H54 (cell line): ENCODE data around the gene TMEM214.

Experiments used
- DNase-seq: peaks from one replicate; pipeline ENCODE4 v3.0.0; 2011; ENCODE audit warnings: low spot score, mixed read lengths; ENCODE audit not compliant: insufficient read length
- FAIRE-seq: peaks from 3 replicates; lab custom pipeline; 2011; peaks lifted over from hg19 to GRCh38; lab: Jason Lieb, UNC
- POLR2A ChIP-seq: IDR thresholded peaks from 2 replicates; pipeline ENCODE4 v1.6.1; 2011; ENCODE audit warnings: low read depth, mild to moderate bottlenecking, low read length

TMEM214 gene

DNA sequence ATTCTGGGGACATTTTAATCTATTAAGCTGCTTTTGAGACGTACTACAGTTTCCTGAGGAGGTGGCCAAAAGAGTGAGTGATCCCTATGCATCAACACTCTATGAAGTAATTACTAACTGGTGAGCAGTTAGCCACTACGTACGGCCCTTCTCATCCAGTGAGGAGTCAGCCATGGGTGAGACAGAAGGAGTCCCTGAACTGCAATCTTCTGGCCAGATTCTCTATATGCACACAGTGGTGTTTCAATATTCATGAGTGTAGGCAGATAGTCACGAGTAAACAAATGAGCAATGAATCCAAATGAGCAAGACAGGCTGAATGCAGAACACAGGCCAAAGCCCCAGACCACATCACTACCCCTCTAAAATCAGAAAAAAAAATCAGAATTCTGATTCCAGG, 29.8 kb upstream of the TMEM214 start:
- DNase-seq, result no peak
- FAIRE-seq, result no peak
- no peak for TF ChIP-seq POLR2A

- no peak for DNase-seq
- TF ChIP-seq POLR2A, result no peak
- peak; percentile 53 for FAIRE-seq
Measured at GRCh38 chr2:27003857-27004256, 28.9 kb upstream of the TMEM214 start.

GRCh38 chr2:27006602-27007415, 26.0 kb upstream of the TMEM214 start:
- no peak for TF ChIP-seq POLR2A
- FAIRE-seq, result no peak
- no peak for DNase-seq

DNA sequence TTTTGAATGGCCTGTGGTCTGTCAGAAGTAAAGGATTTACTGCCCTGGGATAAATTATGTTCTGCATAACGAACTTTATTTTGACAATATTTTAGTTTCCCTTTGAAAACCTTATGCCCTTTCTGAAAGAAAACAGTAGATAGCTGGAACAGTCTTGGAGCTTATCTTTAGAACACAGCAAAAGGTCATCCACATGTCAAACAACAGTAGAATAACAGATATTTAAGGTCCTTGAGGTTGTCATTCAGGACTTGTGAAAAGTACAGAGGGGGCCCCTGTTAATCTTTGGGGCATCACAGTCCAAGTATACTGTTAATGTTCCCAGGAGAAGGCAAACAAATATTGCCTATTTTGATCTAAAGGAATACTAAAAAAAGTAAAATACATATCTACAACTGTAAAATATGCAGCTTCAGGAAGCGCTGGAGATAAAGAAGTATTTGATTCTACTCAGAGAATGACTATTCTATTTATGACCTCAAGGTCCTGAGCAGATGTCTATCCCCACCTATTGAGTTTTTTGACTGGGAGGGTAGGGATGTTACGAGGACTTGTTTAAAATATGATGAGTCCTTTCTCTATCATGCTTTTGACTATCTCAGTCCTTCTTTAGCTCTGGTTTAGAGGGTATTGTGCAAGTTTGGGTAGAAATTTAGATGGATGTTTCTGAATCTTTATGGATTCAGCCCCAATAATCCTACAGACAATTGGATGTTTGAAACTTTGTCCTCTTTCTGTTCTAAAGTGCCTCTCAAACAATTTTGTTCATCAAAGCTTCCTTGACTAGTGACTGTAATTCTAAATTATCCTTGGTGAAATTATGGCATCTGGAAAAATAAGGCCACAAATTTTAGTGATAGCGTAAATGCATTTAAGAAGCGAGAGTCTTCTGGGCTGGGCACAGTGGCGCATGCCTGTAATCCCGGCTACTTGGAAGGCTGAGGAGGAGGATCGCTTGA, 25.1 kb upstream of the TMEM214 start:
- no peak for TF ChIP-seq POLR2A
- DNase-seq, result no peak
- FAIRE-seq, result no peak

- no peak for DNase-seq
- FAIRE-seq, result no peak
- TF ChIP-seq POLR2A, result no peak
Measured at GRCh38 chr2:27008678-27009077, 24.1 kb upstream of the TMEM214 start.

- no peak for TF ChIP-seq POLR2A
- FAIRE-seq (no peak), DNase-seq (no peak)
Measured at GRCh38 chr2:27009083-27009482, 23.7 kb upstream of the TMEM214 start.

GRCh38 chr2:27009716-27010115, 23.0 kb upstream of the TMEM214 start:
- no peak for TF ChIP-seq POLR2A
- no peak for FAIRE-seq
- no peak for DNase-seq

DNA sequence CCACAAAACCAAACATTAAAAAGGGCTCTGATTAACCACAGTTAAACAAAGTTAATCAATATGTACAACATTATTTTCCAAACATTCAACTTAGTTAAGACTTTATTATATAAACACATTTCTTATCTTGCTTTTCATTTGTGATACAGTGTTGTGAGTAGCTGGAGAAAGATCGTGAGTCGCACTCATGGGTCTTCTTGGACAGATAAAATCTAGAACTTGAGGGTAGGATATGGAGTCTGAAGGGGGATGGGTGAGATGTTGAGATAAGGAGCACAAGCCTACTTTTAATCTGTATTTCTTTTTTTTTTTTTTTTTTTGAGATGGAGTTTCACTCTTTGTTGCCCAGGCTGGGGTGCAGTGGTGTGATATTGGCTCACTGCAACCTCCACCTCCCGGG, 22.6 kb upstream of the TMEM214 start:
- no peak for TF ChIP-seq POLR2A
- DNase-seq (no peak), FAIRE-seq (no peak)

DNA sequence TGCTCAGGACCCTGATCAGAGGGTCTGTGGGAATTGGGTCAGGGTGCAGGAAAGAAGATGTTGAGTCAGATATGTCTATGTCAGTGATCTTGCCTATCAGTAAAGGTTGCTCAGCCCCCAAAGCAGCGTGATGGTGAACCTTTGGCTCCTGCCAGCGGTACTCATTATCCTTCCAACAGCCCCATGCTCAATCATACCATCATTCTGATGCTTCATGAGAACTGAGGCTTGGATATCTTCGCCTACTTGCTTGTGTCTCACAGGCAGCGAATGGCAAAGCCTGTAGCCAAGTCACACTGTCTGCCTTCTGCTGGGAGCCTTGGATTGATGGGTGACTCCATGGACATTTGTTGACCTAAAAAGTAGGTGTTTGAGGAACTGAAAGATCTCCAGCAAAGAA, 19.0 kb upstream of the TMEM214 start:
- no peak for FAIRE-seq
- no peak for DNase-seq
- TF ChIP-seq POLR2A, result no peak

GRCh38 chr2:27014771-27015433, 17.9 kb upstream of the TMEM214 start:
- FAIRE-seq (no peak), DNase-seq (no peak)
- TF ChIP-seq POLR2A, result no peak

- FAIRE-seq (no peak), DNase-seq (peak; percentile 51)
- TF ChIP-seq POLR2A, result no peak
Measured at GRCh38 chr2:27016801-27017325, 15.9 kb upstream of the TMEM214 start.

DNA sequence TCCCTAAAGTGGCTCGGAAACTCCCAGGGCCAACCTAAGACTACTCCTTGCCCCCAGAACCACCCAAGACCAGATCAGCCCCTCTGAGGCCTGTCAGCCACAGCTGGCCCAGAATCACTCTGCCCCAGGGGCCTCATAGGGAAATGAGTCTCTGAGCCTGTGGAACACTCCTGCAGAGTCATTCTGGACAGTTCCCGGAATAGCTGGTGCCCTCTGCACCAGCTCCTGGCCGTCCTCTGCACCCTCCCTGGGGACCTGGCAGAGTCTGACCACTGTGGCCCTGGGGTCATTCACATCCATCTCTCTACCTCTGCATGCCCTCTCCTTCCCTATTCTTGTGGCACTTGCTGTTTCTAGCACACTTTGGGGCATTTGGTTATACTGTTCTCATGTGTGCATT, 14.6 kb upstream of the TMEM214 start:
- no peak for FAIRE-seq
- TF ChIP-seq POLR2A, result no peak

DNA sequence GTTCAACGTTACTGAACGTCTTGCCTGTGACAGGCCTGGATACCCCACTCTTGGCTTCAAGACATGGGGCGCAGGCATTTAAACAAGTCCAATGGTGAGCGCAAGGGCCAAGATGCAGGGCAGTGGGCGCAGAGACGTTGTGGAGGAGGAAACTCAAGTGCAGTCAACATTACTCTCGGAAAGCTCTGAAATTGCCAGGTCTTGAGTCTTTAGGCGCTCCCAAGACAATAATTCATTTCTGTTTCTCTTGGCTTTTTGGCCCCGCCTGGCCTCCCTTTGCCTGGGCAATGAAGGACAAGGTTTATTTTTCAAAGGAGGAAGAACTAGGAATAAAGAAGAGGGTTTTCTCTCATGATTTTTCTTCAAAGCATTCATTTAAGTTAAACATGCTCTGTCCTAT, 13.3 kb upstream of the TMEM214 start:
- FAIRE-seq (no peak), DNase-seq (no peak)
- TF ChIP-seq POLR2A, result no peak

More for the DNA sequence above, 14.6 kb upstream of the TMEM214 start:
- DNase-seq, result no peak
